HepG2 (cell line): ENCODE data around the gene SLITRK2.

ENCODE experiments used
- ELF4 ChIP-seq: sonication (generic); formaldehyde crosslinking; IDR thresholded peaks from 2 replicates; pipeline ENCODE4 v1.5.0; 2020; ENCODE audit warnings: missing genetic modification reagents, mild to moderate bottlenecking, moderate library complexity, borderline replicate concordance
- GABPB1 ChIP-seq: IDR thresholded peaks from 2 replicates; pipeline ENCODE4 v1.6.1; 2016; ENCODE audit warnings: mild to moderate bottlenecking, missing genetic modification reagents, moderate library complexity, missing compliant biosample characterization
- TF ChIP-seq, protein P1 (sequence below): sonication (generic); formaldehyde crosslinking; IDR thresholded peaks from 2 replicates; pipeline ENCODE4 v1.4.0; 2020; ENCODE audit warnings: missing genetic modification reagents

DNA sequence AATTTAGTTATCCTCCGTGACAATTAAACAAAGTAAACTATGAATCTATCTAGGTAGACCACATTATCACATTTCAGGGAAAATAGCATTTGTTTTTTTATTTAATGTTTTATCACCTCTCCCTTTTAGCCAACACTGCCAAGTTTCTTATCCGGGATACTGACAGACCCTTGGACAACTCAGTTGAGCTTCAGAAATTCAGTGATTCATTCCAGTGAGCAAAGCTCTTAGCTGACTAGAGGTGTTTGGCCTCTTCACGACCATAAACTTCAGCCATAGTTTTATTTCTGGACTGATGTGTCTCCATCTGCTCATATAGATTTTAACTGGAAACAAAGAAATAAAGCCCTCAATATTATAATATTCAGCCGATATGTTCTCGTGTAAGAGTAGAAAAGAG is 15.2 kb downstream of the SLITRK2 start:
- TF ChIP-seq GABPB1: no peak
- no peak for TF ChIP-seq ELF4 (CRISPR knock-in tag)
- TF ChIP-seq, protein P1, sequence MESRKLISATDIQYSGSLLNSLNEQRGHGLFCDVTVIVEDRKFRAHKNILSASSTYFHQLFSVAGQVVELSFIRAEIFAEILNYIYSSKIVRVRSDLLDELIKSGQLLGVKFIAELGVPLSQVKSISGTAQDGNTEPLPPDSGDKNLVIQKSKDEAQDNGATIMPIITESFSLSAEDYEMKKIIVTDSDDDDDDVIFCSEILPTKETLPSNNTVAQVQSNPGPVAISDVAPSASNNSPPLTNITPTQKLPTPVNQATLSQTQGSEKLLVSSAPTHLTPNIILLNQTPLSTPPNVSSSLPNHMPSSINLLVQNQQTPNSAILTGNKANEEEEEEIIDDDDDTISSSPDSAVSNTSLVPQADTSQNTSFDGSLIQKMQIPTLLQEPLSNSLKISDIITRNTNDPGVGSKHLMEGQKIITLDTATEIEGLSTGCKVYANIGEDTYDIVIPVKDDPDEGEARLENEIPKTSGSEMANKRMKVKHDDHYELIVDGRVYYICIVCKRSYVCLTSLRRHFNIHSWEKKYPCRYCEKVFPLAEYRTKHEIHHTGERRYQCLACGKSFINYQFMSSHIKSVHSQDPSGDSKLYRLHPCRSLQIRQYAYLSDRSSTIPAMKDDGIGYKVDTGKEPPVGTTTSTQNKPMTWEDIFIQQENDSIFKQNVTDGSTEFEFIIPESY (CRISPR knock-in tag): no peak
